GM12892 (cell line): ENCODE results near the gene DKKL1.

Source experiments
- DNase-seq: peaks from one replicate; pipeline ENCODE4 v3.0.0; 2011; ENCODE audit not compliant: insufficient read length
- FAIRE-seq: peaks from 2 replicates; lab custom pipeline; 2011; peaks lifted over from hg19 to GRCh38; lab: Jason Lieb, UNC
- POLR2A ChIP-seq: IDR thresholded peaks from 2 replicates; pipeline ENCODE4 v1.6.1; 2011; ENCODE audit warnings: low read depth, low read length, control low read depth
- POLR2AphosphoS5 ChIP-seq: IDR thresholded peaks from 2 replicates; pipeline ENCODE4 v1.6.1; 2011; ENCODE audit warnings: low read depth, low read length, control low read depth
- TAF1 ChIP-seq: IDR thresholded peaks from 2 replicates; pipeline ENCODE4 v1.6.1; 2011; ENCODE audit warnings: low read depth, mild to moderate bottlenecking, control low read depth, low read length, borderline replicate concordance

DKKL1 gene

DNA sequence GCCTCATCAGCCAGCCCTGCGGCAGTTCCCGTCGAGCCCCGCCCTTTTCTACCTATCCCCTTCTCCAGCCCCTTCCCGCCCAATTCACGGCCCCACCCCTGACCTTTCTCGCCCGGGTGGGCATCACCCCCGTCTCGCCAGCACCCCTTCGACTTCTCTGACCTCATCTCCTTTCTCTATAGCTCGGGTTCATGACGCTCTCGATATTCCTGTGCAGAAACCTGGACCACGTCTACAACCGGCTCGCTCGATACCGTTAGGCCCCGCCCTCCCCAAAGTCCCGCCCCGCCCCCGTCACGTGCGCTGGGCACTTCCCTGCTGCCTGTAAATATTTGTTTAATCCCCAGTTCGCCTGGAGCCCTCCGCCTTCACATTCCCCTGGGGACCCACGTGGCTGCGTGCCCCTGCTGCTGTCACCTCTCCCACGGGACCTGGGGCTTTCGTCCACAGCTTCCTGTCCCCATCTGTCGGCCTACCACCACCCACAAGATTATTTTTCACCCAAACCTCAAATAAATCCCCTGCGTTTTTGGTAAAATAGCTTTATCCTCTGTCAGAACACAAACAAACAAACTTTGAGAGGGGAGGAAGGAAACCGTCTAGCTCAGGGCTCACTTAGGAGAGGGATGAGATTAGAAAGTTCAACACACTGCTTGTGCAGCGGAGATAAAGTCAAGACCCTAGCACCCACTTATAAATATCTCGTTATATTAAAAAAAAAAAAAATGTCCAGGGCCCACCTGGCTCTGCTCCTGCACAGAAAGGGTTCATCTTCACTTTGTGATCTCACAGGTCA is 23.4 kb upstream of the DKKL1 start:
- peak; percentile 89 for DNase-seq
- peak; percentile 90 for FAIRE-seq

DNA sequence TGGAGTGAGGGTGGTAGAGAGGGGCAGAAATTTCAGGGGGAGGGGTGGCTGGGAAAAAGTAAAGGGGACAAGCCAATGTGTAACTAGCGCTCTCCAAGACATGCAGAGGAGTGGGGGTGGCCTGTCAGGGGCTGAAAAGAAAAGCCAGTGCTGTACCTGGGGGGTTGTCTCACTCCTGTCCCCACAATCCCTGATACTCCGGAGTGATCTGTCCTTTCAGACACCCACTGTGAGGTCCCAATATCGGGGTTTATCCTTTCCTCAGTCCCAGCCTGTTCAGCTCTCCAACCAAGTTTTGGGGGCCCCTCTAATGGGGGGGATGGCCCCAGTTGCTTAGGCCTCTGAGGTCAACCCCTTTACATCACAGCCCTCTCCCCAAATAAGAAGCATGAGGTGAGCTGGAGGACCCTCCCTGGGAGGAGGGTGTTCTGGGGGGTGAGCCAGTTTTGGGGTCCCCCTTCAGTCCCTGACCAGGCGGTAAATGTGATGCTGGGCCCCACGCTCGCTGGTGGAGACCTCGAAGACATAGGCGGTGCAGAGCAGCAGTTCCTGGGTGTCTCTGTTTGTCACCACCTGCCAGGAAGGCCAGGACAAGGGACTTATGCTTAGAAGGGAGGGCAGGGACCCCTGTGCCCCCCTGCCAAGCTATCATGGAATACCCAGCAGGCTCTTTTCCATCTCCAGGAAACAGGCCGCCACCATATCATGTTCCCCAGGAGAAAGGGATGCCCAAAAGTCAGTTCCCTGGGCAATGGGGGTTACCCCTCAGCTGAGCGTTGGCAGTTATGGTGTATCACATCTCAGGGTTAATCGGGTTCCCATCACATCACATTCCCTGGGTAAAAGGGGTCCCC is 22.6 kb upstream of the DKKL1 start:
- FAIRE-seq (no peak), DNase-seq (no peak)
- TF ChIP-seq TAF1 (no peak), POLR2AphosphoS5 (no peak)

More for the DNA sequence above, 23.4 kb upstream of the DKKL1 start:
- no peak for TF ChIP-seq POLR2A
- no peak for TF ChIP-seq TAF1

DNA sequence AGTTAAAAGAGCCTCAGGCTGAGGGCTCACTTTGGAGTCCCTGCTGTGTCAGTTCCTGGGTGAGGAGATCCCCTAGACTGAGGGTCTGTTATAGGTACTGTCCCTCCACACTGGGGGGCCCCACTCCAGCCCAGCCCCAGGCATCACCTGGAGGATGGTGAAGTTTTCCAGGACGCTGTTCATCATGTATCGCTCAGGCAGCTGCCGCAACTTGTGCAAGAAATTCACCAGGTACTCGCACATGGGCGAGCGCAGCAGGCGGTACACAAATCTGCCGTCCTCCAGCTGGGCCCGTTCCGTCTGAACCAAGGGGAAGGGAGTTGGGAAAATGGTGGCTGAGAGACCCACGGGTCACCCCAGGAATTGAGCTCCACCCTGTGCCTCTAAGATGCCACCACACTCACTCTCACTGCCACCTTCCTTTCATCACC is 21.4 kb upstream of the DKKL1 start:
- FAIRE-seq, result no peak
- no peak for DNase-seq
- TF ChIP-seq TAF1 (no peak), POLR2A (no peak), POLR2AphosphoS5 (no peak)

DNA sequence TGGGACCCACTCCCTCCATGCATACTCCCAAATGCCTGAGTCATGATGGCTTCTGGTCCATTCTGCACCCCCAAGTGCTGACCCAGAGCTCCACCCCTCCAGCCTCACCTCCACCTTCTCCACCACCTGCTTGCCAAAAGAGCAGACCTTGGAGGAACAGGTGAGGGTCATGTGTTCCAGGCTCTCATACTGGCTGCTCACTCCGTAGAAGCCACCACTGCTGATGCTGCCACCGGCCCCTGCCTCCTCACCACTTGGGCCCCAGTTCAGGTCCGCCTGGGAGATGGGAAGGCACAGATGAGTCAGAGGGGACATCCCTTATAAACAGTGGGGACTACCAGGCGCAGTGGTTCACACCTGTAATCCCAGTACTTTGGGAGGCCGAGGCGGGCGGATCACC is 20.6 kb upstream of the DKKL1 start:
- FAIRE-seq (no peak), DNase-seq (no peak)
- TF ChIP-seq TAF1 (no peak), POLR2A (no peak), POLR2AphosphoS5 (no peak)

DNA sequence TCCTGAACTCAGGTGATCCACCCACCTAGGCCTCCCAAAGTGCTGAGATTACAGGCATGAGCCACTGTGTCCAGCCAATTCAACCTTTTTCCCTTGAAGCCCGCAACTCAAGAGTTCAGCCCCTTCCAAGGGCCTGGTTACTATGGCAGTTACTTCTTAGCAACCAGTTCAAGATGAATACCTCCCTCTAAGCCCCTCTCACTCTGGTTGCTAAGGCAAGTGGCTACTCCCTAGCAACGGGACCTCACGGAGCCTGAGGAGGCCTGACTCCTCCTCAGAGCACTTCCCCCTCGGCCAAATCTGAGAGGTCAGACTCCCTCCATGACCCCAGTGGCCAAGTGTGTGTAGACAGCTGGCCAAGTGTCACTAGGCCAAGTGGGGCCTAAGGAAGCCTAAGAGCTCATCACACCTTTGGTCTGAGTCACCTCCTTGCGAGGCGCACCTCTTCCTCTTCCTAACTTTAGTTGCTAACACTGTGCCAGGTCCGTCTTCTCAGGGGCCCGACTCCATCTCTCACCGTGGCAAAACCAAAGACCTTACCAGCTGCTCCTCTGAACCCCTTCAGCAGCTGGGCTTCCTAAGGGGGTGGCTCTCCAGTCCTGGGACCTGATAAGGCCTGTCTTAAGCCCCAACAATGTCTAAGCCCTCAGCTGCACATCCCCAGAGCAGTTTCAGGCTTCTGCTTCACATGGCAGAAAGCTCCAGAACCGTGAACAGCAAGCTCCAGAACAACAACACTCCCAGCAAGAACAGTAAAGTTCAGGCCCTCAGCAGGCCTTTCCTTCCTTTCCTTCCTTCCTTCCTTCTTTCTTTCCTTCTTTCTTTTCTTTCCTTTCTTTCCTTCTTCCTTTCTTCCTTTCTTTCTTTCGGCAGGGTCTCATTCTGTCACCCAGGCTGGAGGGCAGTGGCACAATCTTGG is 18.9 kb upstream of the DKKL1 start:
- FAIRE-seq, result no peak
- TF ChIP-seq TAF1, result no peak
- no peak for TF ChIP-seq POLR2AphosphoS5
- TF ChIP-seq POLR2A, result no peak
- DNase-seq, result no peak

DNA sequence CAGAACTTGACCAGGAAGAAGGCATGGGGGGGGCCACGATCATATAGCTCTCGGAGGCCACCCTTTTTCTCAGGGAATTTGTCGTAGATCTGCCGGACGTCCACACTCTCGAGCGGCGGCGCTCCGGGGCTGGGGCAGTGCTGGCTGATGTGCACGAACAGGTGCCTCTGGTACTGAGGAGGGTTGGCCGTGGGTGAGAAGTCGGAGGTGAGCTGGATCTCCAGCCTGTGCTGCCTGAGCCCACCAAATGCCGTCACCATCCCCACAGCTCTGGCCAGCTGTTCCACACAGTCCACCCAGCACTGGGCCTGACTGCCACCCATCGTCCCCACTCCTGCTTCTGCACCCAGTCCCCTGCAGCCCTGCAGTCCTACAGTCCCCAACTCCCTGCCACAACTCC is 16.5 kb upstream of the DKKL1 start:
- FAIRE-seq, result no peak
- no peak for DNase-seq
- TF ChIP-seq POLR2AphosphoS5 (no peak), TAF1 (no peak), POLR2A (no peak)

DNA sequence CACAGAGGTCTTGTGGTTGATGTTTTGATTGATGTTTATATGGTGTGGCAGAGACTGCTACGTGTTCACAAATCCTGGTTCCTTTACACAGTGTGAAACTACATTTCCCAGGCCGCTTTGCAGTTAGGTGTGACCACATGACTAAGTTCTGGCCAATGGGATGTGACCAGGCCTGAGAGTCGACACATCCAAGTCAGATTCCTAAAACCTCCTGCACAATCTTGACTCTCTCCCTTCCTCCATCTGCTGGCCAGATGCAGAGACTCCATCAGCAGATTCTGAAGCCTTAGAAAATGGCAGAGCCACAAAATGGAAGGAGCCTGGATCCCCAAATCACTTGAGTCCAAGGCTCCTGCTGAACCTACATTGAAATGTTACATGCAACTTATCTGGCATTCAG is 15.8 kb upstream of the DKKL1 start:
- TF ChIP-seq POLR2AphosphoS5, result no peak
- TF ChIP-seq POLR2A, result no peak
- no peak for TF ChIP-seq TAF1
- FAIRE-seq, result peak; percentile 5
- no peak for DNase-seq

DNA sequence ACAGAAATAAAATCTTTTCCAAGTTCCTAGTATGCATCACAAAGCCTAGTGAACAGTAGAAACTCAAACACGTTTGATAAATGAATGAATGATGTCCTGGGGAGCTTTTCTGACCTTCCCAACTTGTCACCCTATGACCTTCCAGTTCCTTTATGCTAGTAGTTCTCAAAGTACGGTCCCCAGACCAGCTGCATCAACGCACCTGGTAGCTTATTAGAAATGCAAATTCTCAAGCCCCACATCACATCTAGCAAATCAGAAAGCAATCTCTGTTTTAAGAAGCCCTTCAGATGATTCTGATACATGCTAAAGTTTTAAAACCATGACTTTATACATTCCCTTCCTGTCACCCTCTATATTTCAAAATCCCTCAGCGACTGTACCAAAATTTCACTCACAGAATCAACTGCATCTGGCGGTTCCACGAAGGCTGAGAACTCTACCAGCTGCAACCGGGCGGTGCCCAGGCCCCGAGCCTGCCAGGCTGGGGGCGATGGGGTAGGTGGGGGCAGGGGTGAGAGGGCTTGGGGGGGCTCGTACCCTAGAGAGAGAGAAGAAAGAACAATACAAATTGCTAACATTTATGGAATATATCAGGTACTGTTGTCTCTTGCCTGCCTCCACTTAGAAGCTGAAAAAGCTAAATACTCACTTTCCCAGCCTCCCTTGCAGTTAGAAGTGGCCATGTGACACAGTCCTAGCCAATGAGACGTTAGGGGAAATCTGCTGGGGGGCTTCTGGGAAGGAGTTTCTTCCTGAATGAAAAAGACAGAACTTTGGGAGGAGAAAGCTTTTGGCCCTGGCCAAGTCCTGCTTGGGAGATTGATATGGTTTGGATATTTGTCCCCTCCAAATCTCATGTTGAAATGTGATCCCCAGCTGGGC is 15.1 kb upstream of the DKKL1 start:
- no peak for TF ChIP-seq POLR2AphosphoS5
- no peak for DNase-seq
- no peak for FAIRE-seq

DNA sequence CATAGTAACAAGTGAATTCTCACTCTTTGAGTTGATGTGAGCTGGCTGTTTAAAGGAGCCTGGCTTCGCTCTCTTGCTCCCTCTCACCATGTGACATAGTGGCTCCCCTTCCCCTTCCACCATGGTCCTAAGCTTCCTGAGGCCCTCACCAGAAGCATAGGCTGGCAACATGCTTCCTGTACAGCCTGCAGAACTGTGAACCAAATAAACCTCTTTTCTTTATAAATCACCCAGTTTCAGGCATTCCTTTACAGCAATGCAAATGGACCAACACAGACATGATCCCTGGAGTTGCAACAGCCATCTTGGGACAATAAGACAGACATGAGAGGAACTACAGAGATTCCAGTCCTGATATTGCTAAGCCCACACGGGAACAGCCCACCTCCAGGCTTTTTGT is 14.1 kb upstream of the DKKL1 start:
- DNase-seq (no peak), FAIRE-seq (no peak)
- no peak for TF ChIP-seq POLR2AphosphoS5
- no peak for TF ChIP-seq TAF1
- TF ChIP-seq POLR2A, result no peak

DNA sequence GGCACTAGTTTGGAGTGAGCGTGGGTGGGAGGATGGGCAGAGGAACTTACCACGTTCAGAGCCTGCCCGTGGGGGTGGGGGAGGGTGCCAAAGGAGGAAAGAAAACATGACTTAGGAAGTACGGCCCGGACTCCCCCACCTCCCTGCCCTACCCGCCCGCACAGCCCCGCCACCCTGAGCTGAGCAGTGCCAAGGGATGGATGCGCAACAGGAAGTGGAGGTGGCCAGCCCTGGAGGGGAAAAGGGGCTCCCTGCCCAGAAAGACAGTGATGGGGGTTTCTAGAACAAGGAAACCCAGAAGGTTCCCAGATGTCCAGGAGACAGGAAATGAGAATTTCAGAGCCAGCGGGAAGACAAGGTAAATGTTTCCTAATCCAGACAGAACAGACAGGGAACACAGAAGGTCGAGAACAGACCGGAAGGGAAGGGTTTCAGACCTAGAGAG is 7.7 kb upstream of the DKKL1 start:
- FAIRE-seq, result no peak
- no peak for DNase-seq
- no peak for TF ChIP-seq POLR2AphosphoS5
- TF ChIP-seq POLR2A, result no peak
- no peak for TF ChIP-seq TAF1

DNA sequence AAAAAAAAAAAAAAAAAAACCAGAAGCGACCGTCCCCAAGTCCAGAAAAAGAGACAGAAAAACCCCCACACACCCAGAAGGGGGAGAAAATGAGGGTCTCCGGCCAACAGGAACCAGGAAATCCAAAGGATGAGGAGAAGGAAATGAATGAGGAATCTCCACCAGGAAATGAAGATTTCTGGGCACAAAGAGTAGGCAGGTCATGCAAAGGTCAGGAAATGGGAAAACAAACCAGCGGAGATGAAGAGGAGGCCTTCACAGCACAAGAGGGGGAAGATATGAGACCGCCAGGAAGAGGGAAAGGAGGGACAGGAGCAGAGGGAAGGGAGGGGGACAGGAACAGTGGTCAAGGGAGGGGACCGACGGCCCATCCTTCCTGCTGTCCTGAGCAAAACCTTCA is 7.3 kb upstream of the DKKL1 start:
- FAIRE-seq (no peak), DNase-seq (no peak)
- no peak for TF ChIP-seq TAF1
- no peak for TF ChIP-seq POLR2A
- TF ChIP-seq POLR2AphosphoS5, result no peak
